IPS DF 6.9 (cell line): ENCODE measurements around the gene CXCL3.
A peak's percentile ranks its signal among the peaks of the same experiment; 100 is the strongest.
"Not testable (repeated sequence)": the region's sequence is repeated elsewhere in the genome, so short reads cannot be mapped to it uniquely, and the experiment has no call there.

Experiments used
- DNase-seq: peaks from one replicate; pipeline ENCODE4 v3.0.0-alpha.2; 2013; ENCODE audit warnings: low read depth, low spot score
- H3K27ac ChIP-seq: one replicate; pipeline ENCODE4 v1.5.1; 2013; ENCODE audit warnings: low read length, control low read depth
- H3K27me3 ChIP-seq: 2 replicates; pipeline ENCODE4 v1.6.1; 2013; ENCODE audit warnings: mild to moderate bottlenecking, low read length; ENCODE audit not compliant: control insufficient read depth, insufficient read depth
- H3K36me3 ChIP-seq: 2 replicates; pipeline ENCODE4 v1.6.1; 2013; ENCODE audit warnings: low read length; ENCODE audit not compliant: control insufficient read depth, insufficient read depth
- H3K4me1 ChIP-seq: 2 replicates; pipeline ENCODE4 v1.6.1; 2013; ENCODE audit warnings: low read length; ENCODE audit not compliant: control insufficient read depth, insufficient read depth
- H3K4me3 ChIP-seq: 2 replicates; pipeline ENCODE4 v1.5.1; 2013; ENCODE audit warnings: mild to moderate bottlenecking, low read length
- H3K9me3 ChIP-seq: 2 replicates; pipeline ENCODE4 v1.6.1; 2013; ENCODE audit warnings: low read length, inconsistent platforms; ENCODE audit not compliant: control insufficient read depth, insufficient read depth
- WGBS: extraction: QIAGEN DNeasy Blood & Tissue Kit; methylation state at CpG from one replicate; pipeline ENCODE4 v1.1.7; 2013; ENCODE audit warnings: mixed read lengths, missing lambda C conversion rate; ENCODE audit not compliant: insufficient read length, insufficient coverage; 5-methylcytosine and 5-hydroxymethylcytosine counted together

CXCL3 gene

GRCh38 chr4:74038425-74039314 is at the start of gene CXCL3:
Gene CXCL3 (minus strand): TSS chr4:74038689. CDS start chr4:74038611, 78 bp downstream.
- Histone ChIP-seq H3K9me3 (no peaks in the 10 kb centered on the region), H3K27me3 (no peaks in the 10 kb centered on the region), H3K4me1 (peaks cover 5% of the 10 kb centered on the region; the same call in 1 of the 2 replicates), H3K4me3 (peak within 1 kb of the TSS; percentile 51; the same call in 1 of the 2 replicates), H3K27ac (no peak within 1 kb of the TSS), H3K36me3 (no peaks in the 10 kb centered on the region)
- WGBS, result no CpG with 5 or more reads among the region's 64 CpGs
- no peak for DNase-seq

GRCh38 chr4:74087481-74087880 is 49.0 kb upstream of the CXCL3 start:
- Histone ChIP-seq H3K4me3 (no peak overlapping the region), H3K27ac (no peak overlapping the region), H3K36me3 (no peaks in the 10 kb centered on the region), H3K4me1 (no peaks in the 10 kb centered on the region), H3K27me3 (no peaks in the 10 kb centered on the region), H3K9me3 (no peaks in the 10 kb centered on the region)
- DNase-seq, result no peak

- no peak overlapping the region for H3K4me3 ChIP-seq
- no peak overlapping the region for H3K27ac ChIP-seq
- H3K4me1 ChIP-seq, result no peaks in the 10 kb centered on the region
- 95% methylated on average over 2 of the region's 4 CpGs for WGBS
- no peaks in the 10 kb centered on the region for H3K27me3 ChIP-seq
- no peaks in the 10 kb centered on the region for H3K36me3 ChIP-seq
- DNase-seq, result no peak
- H3K9me3 ChIP-seq, result no peaks in the 10 kb centered on the region
These were observed 47.2 kb upstream of the CXCL3 start for GRCh38 chr4:74085669-74086068.

- H3K27ac ChIP-seq, result no peak overlapping the region
- no peaks in the 10 kb centered on the region for H3K9me3 ChIP-seq
- no CpG with 5 or more reads among the region's 4 CpGs for WGBS
- H3K27me3 ChIP-seq, result no peaks in the 10 kb centered on the region
- no peak for DNase-seq
- H3K4me3 ChIP-seq, result no peak overlapping the region
- H3K4me1 ChIP-seq, result no peaks in the 10 kb centered on the region
- no peaks in the 10 kb centered on the region for H3K36me3 ChIP-seq
These were observed 46.5 kb upstream of the CXCL3 start for GRCh38 chr4:74084984-74085383.

GRCh38 chr4:74083546-74083945 is 45.1 kb upstream of the CXCL3 start:
- no CpG with 5 or more reads among the region's 2 CpGs for WGBS
- no peaks in the 10 kb centered on the region for H3K27me3 ChIP-seq
- DNase-seq, result no peak
- H3K36me3 ChIP-seq, result no peaks in the 10 kb centered on the region
- H3K4me1 ChIP-seq, result no peaks in the 10 kb centered on the region
- no peaks in the 10 kb centered on the region for H3K9me3 ChIP-seq
- H3K27ac ChIP-seq, result no peak overlapping the region
- no peak overlapping the region for H3K4me3 ChIP-seq

- H3K9me3 ChIP-seq, result no peaks in the 10 kb centered on the region
- H3K4me3 ChIP-seq, result no peak overlapping the region
- DNase-seq, result no peak
- no peaks in the 10 kb centered on the region for H3K4me1 ChIP-seq
- WGBS, result no CpG with 5 or more reads among the region's 3 CpGs
- no peaks in the 10 kb centered on the region for H3K27me3 ChIP-seq
- no peaks in the 10 kb centered on the region for H3K36me3 ChIP-seq
- no peak overlapping the region for H3K27ac ChIP-seq
These were observed 42.5 kb upstream of the CXCL3 start for GRCh38 chr4:74081035-74081434.

GRCh38 chr4:74080351-74080750 is 41.9 kb upstream of the CXCL3 start:
- H3K9me3 ChIP-seq, H3K27ac ChIP-seq, H3K36me3 ChIP-seq, H3K4me1 ChIP-seq, DNase-seq, H3K4me3 ChIP-seq, H3K27me3 ChIP-seq: not testable (repeated sequence)
- WGBS, result no CpG with 5 or more reads among the region's 2 CpGs

GRCh38 chr4:74079024-74079423 is 40.5 kb upstream of the CXCL3 start:
- not testable (repeated sequence) for H3K4me1 ChIP-seq, DNase-seq, H3K9me3 ChIP-seq, H3K27ac ChIP-seq, H3K27me3 ChIP-seq, H3K36me3 ChIP-seq, H3K4me3 ChIP-seq
- no CpG with 5 or more reads among the region's 2 CpGs for WGBS

GRCh38 chr4:74073358-74073757 is 34.9 kb upstream of the CXCL3 start:
- no peak overlapping the region for H3K27ac ChIP-seq
- no peak for DNase-seq
- no peaks in the 10 kb centered on the region; the same call in 1 of the 2 replicates for H3K9me3 ChIP-seq
- no peaks in the 10 kb centered on the region for H3K36me3 ChIP-seq
- H3K4me1 ChIP-seq, result no peaks in the 10 kb centered on the region
- no peaks in the 10 kb centered on the region for H3K27me3 ChIP-seq
- H3K4me3 ChIP-seq, result no peak overlapping the region

- Histone ChIP-seq H3K27me3 (no peaks in the 10 kb centered on the region), H3K9me3 (no peaks in the 10 kb centered on the region; the same call in 1 of the 2 replicates), H3K27ac (no peak overlapping the region), H3K36me3 (no peaks in the 10 kb centered on the region), H3K4me3 (no peak overlapping the region), H3K4me1 (no peaks in the 10 kb centered on the region)
- DNase-seq, result no peak
- no CpG with 5 or more reads among the region's 1 CpG for WGBS
These were observed 34.2 kb upstream of the CXCL3 start for GRCh38 chr4:74072739-74073138.

- no peak for DNase-seq
- Histone ChIP-seq H3K4me3 (no peak overlapping the region), H3K36me3 (no peaks in the 10 kb centered on the region), H3K27me3 (no peaks in the 10 kb centered on the region), H3K27ac (no peak overlapping the region), H3K9me3 (no peaks in the 10 kb centered on the region; the same call in 1 of the 2 replicates), H3K4me1 (no peaks in the 10 kb centered on the region)
These were observed 29.1 kb upstream of the CXCL3 start for GRCh38 chr4:74067586-74067985.
